ENCODE measurements around the gene MVB12A. TPM values are rescaled to one million over a fixed set of nuclear protein-coding genes. Genes with fewer than 3 reads are reported as not detected.

Gene MVB12A
- total RNA-seq, 1 experiment from 2014 or later, result 53.4 TPM

DNA sequence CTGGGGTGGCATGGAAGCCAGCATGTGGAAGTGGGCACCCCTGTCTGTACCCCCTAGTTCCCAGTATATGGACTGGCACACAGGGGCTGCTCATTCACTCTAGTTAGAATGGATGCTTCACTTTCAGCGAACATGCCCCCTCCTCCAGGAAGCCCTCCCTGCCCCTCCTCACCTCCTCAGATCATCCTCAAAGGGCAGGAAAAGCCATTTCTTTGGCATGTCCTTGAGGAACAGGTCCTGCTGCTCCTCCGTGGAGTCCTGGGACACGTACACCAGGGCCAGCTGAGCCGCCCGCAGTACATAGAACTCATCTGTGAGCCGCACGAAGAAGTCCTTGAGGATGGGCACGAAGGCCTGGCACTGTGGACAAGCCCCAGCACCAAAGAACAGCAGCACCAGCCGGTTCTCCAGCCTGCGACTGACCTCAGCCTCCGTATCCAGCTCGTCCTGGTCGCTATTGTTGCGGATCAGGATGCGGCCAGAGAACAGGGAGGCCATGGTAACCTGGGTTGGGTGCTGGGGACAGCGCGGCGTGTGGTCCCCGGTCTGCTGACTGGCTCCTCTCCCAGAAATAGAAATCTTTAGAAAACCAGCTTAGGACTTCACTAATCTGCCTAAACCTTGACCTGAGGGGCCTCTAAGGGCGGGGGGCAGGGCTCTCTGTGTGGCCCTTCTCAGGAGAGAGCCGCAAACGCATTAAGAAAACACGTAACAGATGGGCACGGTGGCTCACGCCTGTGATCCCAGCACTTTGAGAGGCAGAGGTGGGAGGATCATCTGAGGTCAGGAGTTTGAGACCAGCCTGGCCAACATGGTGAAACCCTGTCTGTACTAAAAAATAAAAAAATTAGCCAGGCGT lies 40.8 kb downstream of the MVB12A start, which contains the start of gene NXNL1:
Gene NXNL1 (minus strand): TSS at position 555 of the 859 bp plus-strand sequence. CDS start 57 bp downstream, at position 498.
- in situ Hi-C loops (cut with HindIII; ENCODE audit: low pct_unique_long_range_greater_than_20kb, low sequenced_read_pairs), result no loop called here
- no peak for DNase-seq (ENCODE audit: low read depth, low spot score)

DNA sequence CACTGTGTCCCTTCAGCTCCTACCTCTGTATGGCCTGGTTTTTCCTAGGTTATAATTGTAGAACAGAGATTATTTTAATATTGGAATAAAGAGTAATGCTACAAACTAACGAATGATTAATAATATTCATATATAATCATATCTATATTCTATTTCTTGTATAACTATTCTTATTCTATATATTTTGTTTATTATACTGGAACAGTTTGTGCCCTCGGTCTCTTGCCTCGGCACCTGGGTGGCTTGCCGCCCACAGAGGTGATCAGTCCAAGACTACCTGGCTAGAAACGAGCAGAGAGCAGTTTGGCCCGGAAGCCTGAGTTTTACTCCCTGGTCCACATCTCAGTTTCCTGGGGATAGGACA lies 46.6 kb downstream of the MVB12A start:
- in situ Hi-C loops (cut with HindIII; ENCODE audit: low pct_unique_long_range_greater_than_20kb, low sequenced_read_pairs), result no loop called here

DNA sequence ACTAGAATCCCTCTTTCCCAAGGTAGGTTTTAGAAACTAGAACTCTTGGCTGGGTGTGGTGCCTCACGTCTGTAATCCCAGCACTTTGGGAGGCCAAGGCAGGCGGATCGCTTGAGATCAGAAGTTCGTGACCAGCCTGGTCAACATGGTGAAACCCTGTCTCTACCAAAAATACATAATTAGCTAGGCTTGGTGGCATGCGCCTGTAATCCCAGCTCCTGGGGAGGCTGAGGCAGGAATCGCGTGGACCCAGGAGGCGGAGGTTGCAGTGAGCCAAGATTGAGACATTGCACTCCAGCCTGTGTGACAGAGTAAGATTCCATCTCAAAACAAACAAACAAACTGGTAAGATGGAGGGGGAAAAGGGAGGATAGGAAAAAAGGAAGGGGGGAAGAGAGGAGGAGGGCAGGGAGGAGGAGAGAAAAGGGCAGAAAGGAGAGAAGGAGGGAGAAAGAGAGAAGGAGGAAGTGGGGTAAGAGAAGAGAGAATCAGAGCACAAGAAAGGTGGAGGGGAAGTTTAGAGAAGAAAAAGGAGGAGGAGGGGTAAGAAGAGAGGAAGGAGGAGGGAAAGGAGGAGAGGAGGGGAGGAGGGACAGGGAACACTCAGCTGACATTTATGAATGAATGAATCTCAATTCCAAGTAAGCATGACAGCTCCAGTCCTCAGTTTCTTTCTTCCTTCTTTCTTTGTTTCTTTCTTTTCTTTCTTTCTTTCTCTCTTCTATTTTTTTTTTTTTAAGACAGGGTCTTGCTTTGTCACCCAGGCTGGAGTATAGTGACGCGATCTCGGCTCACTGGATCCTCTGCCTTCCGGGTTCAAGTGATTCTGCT lies 47.8 kb downstream of the MVB12A start:
- in situ Hi-C loops (cut with HindIII; ENCODE audit: low pct_unique_long_range_greater_than_20kb, low sequenced_read_pairs), result no loop called here
- DNase-seq (ENCODE audit: low read depth, low spot score), result no peak

More for the DNA sequence above, 46.6 kb downstream of the MVB12A start:
- no peak for DNase-seq (ENCODE audit: low read depth, low spot score)

DNA sequence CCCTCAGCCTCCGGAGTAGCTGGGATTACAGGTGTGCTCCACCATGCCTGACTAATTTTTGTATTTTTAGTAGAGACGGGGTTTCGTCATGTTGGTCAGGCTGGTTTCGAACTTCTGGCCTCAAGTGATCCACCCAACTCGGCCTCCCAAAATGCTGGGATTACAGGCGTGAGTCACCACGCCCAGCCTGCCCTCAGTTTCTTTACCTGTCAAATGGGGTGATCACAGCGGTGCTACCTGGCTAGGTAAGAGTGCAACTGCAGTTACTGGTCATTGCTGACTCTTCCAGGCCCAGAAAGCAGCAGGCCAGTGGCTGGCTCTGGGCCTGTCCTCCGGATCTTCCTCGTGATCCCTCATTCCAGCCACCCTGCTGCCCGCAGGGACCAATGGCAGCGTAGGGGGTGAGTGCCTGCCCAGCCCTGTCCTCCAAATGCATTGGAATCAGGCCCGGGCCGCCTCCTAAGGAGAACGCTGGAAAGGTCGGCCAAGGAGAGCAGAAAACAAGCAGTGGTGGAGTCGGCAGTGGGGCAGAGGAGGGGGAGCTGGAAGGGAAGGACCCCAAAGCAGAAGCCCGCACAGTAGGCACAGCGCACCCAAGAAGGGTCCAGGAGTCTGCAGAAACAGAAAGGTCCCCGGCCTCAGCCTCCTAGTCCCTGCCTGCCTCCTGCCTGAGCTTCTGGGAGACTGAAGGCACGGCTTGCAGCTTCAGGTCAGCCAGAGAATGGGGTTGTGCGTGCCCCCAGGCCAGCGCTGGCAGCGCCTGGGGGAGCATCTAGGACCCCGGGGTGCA lies 48.6 kb downstream of the MVB12A start:
- peak; percentile 35 for DNase-seq (ENCODE audit: low read depth, low spot score)
- in situ Hi-C loops (cut with HindIII; ENCODE audit: low pct_unique_long_range_greater_than_20kb, low sequenced_read_pairs), result no loop called here

DNA sequence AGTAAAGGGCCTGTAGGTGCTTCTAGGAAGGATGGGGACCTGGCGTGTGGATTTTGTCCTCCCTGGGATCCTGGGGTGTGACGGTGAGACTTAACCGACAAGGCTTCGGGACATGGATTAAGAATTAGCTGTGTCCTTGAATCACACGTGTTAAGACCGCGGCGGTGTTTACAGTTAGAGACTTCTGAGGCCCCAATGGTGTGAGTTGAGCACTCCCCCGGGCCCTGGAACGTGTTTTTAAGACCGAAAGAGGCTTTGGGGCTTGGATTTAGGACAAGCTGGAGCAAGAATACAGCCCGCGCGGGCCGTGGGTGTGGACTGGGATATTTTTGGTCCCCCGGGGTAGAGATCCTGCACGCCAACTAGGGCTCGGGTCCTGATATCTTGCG lies 49.2 kb downstream of the MVB12A start:
- DNase-seq (ENCODE audit: low read depth, low spot score), result no peak
- in situ Hi-C loops (cut with HindIII; ENCODE audit: low pct_unique_long_range_greater_than_20kb, low sequenced_read_pairs), result no loop called here

DNA sequence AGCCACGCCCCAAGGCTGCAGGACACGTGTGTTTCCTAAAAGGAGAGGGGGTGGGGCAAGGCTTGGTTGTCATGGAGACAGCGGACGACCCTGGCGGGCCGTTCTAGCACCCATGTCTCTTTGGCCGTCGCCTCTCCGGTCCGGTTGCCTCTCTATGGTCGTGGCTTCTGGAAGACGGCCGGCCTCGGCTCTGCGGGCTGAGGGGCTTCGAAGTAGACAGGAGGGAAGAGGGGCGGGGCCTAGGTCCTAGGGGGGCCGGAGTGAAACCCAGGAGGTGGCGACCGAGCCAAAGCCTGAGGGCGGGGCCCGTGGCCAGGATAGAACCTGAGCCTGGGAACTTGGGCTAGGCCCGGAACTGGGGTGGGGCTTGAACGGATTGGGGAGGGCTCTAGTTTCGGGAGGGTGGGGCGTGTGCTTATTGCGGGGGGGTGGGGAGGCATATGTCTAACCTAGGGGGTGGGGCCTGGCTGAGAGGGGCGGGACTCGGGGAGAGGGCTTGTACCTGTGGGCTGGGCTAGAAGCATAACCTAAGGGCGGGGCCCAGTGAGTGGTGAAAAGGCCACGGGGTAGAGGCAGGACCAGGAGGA lies 49.7 kb downstream of the MVB12A start:
- DNase-seq (ENCODE audit: low read depth, low spot score), result peak; percentile 95

DNA sequence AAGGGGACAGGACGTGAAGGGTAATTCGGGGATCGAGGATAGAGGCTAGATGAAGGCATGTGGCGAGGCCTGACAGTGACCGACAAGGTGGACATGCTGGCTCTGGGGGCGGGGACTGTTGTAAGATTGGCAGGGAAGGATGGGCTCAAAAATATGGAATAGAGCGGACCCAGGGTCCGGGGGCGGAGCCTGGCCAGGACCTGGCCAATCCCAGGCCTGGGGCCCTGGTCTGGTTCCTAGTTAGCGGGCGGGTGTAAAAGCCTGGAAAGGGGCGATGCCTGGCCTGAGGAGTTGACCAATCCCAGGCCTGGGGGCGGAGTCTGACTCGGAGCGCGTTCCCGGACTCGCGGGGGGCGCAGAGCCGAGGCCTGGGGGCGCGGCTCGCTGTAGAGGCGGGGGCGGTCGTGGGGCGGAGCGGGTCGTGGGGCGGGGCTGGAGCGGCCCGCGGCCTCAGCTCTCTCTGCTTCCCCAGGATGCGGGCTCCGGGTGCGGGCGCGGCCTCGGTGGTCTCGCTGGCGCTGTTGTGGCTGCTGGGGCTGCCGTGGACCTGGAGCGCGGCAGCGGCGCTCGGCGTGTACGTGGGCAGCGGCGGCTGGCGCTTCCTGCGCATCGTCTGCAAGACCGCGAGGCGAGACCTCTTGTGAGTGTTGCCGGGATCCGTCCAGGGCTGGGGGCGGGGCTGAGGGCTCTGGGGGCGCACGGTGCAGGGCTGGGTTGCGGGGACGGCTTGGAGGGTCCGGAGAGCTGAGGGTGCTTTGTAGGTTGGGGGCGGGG lies 50.4 kb downstream of the MVB12A start, which contains the start of gene SLC27A1:
Gene SLC27A1 (plus strand): TSS at position 457 of the 774 bp plus-strand sequence. CDS start 17 bp downstream, at position 474.
- in situ Hi-C loops (cut with HindIII; ENCODE audit: low pct_unique_long_range_greater_than_20kb, low sequenced_read_pairs), result no loop called here
- DNase-seq (ENCODE audit: low read depth, low spot score), result peak; percentile 98

More for the DNA sequence above, 49.7 kb downstream of the MVB12A start:
- in situ Hi-C loops (cut with HindIII; ENCODE audit: low pct_unique_long_range_greater_than_20kb, low sequenced_read_pairs), result no loop called here

DNA sequence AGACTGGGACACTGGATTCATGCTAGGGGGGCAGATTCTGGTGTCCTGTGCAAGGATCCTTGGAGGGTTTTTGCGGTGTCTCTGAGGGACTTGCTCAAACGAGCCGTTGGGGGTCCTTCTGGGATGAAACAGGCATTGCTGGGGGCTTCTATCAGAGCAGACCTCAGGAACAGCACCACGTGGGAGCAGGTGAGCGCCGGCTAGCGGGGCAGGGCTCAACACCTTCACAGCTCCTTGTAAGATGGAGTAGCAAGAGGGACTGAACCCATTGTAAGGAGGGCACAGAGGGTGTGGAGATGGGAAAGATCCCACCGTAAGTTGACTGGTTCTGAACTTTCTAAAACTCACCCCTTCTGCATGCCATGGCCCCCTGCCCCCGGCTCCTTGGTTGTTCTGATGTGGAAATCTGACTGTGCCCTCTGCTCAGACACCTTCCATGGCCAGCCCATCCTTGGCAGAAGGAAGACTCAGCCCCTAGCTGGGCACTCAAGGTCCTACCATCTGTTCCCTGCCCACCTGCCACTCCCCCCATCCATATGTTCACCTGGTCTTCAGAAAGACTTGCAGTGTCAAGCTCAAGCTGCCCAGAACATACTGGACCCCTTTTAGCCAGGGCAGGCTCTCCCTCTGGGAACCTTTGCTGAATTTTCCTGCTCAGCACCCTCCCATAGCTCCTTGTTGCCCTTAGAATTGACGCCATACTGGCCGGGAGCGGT lies 51.7 kb downstream of the MVB12A start:
- DNase-seq (ENCODE audit: low read depth, low spot score), result no peak
- in situ Hi-C loops (cut with HindIII; ENCODE audit: low pct_unique_long_range_greater_than_20kb, low sequenced_read_pairs), result no loop called here

DNA sequence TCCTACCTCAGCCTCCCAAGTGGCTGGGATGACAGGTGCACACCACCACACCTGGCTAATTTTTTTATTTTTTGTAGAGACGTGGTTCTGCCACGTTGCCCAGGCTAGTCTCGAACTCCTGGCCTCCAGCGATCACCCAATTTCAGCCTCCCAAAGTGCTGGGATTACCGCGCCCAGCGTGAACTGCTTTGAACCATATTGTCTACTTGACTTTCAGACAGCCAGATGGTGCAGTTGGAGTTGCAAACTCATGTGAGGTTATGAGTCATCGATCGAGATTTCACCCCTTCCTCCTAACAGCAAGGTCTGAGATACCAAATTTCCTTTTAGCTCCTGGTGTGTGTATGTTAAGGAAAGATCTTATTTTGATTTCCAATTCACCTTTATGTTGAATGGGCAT lies 53.2 kb downstream of the MVB12A start:
- peak; percentile 65 for DNase-seq (ENCODE audit: low read depth, low spot score)
- in situ Hi-C loops (cut with HindIII; ENCODE audit: low pct_unique_long_range_greater_than_20kb, low sequenced_read_pairs), result no loop called here

Other genes with a start within 250 kb of the MVB12A start
- gene USE1, start 204.7 kb upstream of the MVB12A start, total RNA-seq (2014; rRNA removed; shearing (Covaris generic)), result 6.8 and 8.5 TPM in 2 replicates
- 3.3 and 4.6 TPM in 2 replicates for gene OCEL1, start 193.8 kb upstream of the MVB12A start, total RNA-seq (2014; rRNA removed; shearing (Covaris generic))
- gene NR2F6, start 174.1 kb upstream of the MVB12A start, total RNA-seq (2014; rRNA removed; shearing (Covaris generic)), result 30.3 and 35.2 TPM in 2 replicates
- gene USHBP1, start 155.3 kb upstream of the MVB12A start, total RNA-seq (2014; rRNA removed; shearing (Covaris generic)), result not detected in 2 replicates
- gene BABAM1, start 152.6 kb upstream of the MVB12A start, total RNA-seq (2014; rRNA removed; shearing (Covaris generic)), result 61.0 and 66.6 TPM in 2 replicates
- 1.3 TPM in 2 replicates for gene ANKLE1, start 138.1 kb upstream of the MVB12A start, total RNA-seq (2014; rRNA removed; shearing (Covaris generic))
- gene ABHD8, start 116.6 kb upstream of the MVB12A start, total RNA-seq (2014; rRNA removed; shearing (Covaris generic)), result 2.5 and 3.4 TPM in 2 replicates
- 48.4 and 77.4 TPM in 2 replicates for gene MRPL34, start 114.2 kb upstream of the MVB12A start, total RNA-seq (2014; rRNA removed; shearing (Covaris generic))
- 14.0 and 14.1 TPM in 2 replicates for gene DDA1, start 110.5 kb upstream of the MVB12A start, total RNA-seq (2014; rRNA removed; shearing (Covaris generic))
- gene ANO8, start 85.2 kb upstream of the MVB12A start, total RNA-seq (2014; rRNA removed; shearing (Covaris generic)), result 0.98 and 1.3 TPM in 2 replicates
- 13.3 and 16.3 TPM in 2 replicates for gene GTPBP3, start 82.5 kb upstream of the MVB12A start, total RNA-seq (2014; rRNA removed; shearing (Covaris generic))
- gene PLVAP, start 42.7 kb upstream of the MVB12A start, total RNA-seq (2014; rRNA removed; shearing (Covaris generic)), result not detected in 2 replicates
- gene CCDC194, start 25.9 kb upstream of the MVB12A start, total RNA-seq (2014; rRNA removed; shearing (Covaris generic)), result not detected in 2 replicates
- gene BST2, start 14.4 kb upstream of the MVB12A start, total RNA-seq (2014; rRNA removed; shearing (Covaris generic)), result 0.21 and 1.9 TPM in 2 replicates
- 0.08 TPM in 1 of 2 replicates, not detected in the other for gene TMEM221, start 28.6 kb downstream of the MVB12A start, total RNA-seq (2014; rRNA removed; shearing (Covaris generic))
- gene NXNL1, start 40.9 kb downstream of the MVB12A start, total RNA-seq (2014; rRNA removed; shearing (Covaris generic)), result not detected in 2 replicates
- gene SLC27A1, start 50.5 kb downstream of the MVB12A start, total RNA-seq (2014; rRNA removed; shearing (Covaris generic)), result 12.2 and 16.6 TPM in 2 replicates
- 58.6 and 59.2 TPM in 2 replicates for gene PGLS, start 91.6 kb downstream of the MVB12A start, total RNA-seq (2014; rRNA removed; shearing (Covaris generic))
- gene COLGALT1, start 135.6 kb downstream of the MVB12A start, total RNA-seq (2014; rRNA removed; shearing (Covaris generic)), result 85.1 and 86.6 TPM in 2 replicates